Prostate gland (tissue), 2 donors: Measurements from ENCODE around the gene PHF12. TPM values are rescaled to one million over a fixed set of nuclear protein-coding genes. Genes with fewer than 3 reads are reported as not detected.

Experiments
- DNase-seq: peaks from one replicate; pipeline ENCODE4 v3.0.0-alpha.2; 2019; ENCODE audit warnings: low spot score
- H3K27ac ChIP-seq, 2 donors: fragments of 200-600 bp; sonication (generic); 2 replicates each; pipeline ENCODE4 v1.5.1; 2017 to 2019
- H3K27me3 ChIP-seq: fragments of 200-600 bp; sonication (generic); replicated peaks from 2 replicates; pipeline ENCODE4 v1.5.1; 2019; ENCODE audit not compliant: insufficient read depth
- H3K36me3 ChIP-seq, 2 donors: fragments of 200-600 bp; sonication (generic); 1 replicate in 1 of 2; 2 replicates in 1 of 2; pipeline versions ENCODE4 v1.5.1 to v1.8.1; 2017 to 2019
- H3K4me1 ChIP-seq: fragments of 200-600 bp; sonication (generic); replicated peaks from 2 replicates; pipeline ENCODE4 v1.5.1; 2019
- H3K4me3 ChIP-seq, 2 donors: fragments of 200-600 bp; sonication (generic); 2 replicates each; pipeline ENCODE4 v1.5.1; 2017 to 2019
- H3K9me3 ChIP-seq: fragments of 200-600 bp; sonication (generic); 2 replicates; pipeline ENCODE4 v1.5.1; 2017
- CTCF ChIP-seq, 4 experiments: fragments of 200-600 bp in 2 of 4; fragments of 450-650 bp in 2 of 4; sonication (generic) in 2 of 4; IDR thresholded peaks; 1 replicate in 3 of 4; 2 replicates in 1 of 4; pipeline ENCODE4 v1.5.1; 2016 to 2019; ENCODE audit warnings: antibody characterized with exemption in 4 of 4, mild to moderate bottlenecking in 2 of 4, moderate library complexity in 2 of 4
- POLR2A ChIP-seq: fragments of 450-650 bp; IDR thresholded peaks from one replicate; pipeline ENCODE4 v1.6.1; 2016; ENCODE audit warnings: antibody characterized with exemption, mild to moderate bottlenecking
- POLR2AphosphoS5 ChIP-seq: sonication (generic); formaldehyde crosslinking; IDR thresholded peaks from one replicate; pipeline ENCODE4 v1.6.1; 2017; ENCODE audit warnings: antibody characterized with exemption
- WGBS: methylation state at CpG from one replicate; pipeline ENCODE4 v1.1.5; 2018; 5-methylcytosine and 5-hydroxymethylcytosine counted together
- intact Hi-C: fragments of 100-400 bp; cut with DNase I; formaldehyde crosslinking; loops from one replicate; pipeline ENCODE4 v1.14.2; 2022
- total RNA-seq, 2 donors: library from RNA; depleted of rRNA; stranded (reverse); fragments of >200 nt; gene quantifications; one replicate each; pipeline ENCODE4 v1.1.0, GENCODE V29; 2016

PHF12 gene
- total RNA-seq, 2 donors from 2014 or later = 74.9 to 112 TPM

DNA sequence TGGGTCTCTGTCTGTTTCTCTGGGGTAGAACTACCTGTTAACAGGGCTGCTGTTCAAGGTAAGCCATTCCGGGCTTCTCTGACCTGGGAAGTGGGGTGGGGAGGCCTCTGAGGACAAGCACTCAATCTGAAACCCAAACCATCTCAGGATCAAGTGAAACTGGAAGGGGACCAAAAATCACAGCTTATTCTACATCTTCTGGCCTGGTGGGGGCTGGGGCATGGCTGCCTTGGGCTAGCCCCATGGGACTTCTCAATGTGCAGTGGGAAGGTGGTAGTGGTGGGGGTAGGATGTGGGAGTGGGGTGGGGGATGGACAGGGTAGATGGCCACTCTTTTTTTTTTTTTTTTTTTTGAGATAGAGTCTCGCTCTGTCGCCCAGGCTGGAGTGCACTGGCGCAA, 59.3 kb downstream of the PHF12 start:
- Histone ChIP-seq H3K27me3 (no peaks in the 10 kb centered on the region), H3K4me3 (no peak overlapping the region), H3K27ac (peak overlapping the region in 1 of 2 donors; percentile 17), H3K4me1 (peaks cover 4% of the 10 kb centered on the region), H3K9me3 (no peaks in the 10 kb centered on the region), H3K36me3 (no peaks in the 10 kb centered on the region)
- DNase-seq = no peak
- TF ChIP-seq POLR2AphosphoS5 (no peak), CTCF (IDR thresholded peaks at IDR 0.05) (no peak), POLR2A (no peak)
- WGBS = 89% methylated on average over 4 of the region's 4 CpGs
- intact Hi-C loops = no loop called here

- Histone ChIP-seq H3K4me1 (peaks cover 4% of the 10 kb centered on the region), H3K27me3 (no peaks in the 10 kb centered on the region), H3K27ac (no peak overlapping the region), H3K4me3 (no peak overlapping the region), H3K36me3 (no peaks in the 10 kb centered on the region), H3K9me3 (no peaks in the 10 kb centered on the region)
- no peak for DNase-seq
- no peak for TF ChIP-seq CTCF (IDR thresholded peaks at IDR 0.05)
- TF ChIP-seq POLR2AphosphoS5 = no peak
- no peak for TF ChIP-seq POLR2A
- 100% methylated on average over 1 of the region's 1 CpG for WGBS
- intact Hi-C loops = no loop called here
These were observed 60.1 kb downstream of the PHF12 start for GRCh38 chr17:28891201-28891600.

DNA sequence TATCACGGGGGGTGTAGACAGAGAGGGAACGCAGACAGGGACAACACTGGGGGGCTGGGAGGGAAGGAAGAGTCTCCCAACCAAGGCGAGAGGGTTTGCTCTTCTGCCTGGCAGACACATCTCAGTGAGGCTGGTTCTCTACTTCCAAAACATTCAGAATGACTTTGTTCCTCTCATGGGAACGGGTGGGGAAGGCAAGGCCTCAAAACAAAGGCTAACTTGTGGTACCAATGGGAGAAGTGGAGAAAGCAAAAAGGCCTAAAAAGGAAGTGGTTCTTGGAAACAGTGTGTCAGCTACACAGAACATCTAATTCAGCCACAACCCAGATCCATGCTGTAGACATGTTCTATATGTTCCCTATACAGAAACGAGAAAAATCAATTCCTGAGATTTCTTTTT, 61.3 kb downstream of the PHF12 start:
- H3K4me1 ChIP-seq = no peaks in the 10 kb centered on the region
- no peak for TF ChIP-seq CTCF (IDR thresholded peaks at IDR 0.05)
- TF ChIP-seq POLR2A = no peak
- no peak for TF ChIP-seq POLR2AphosphoS5
- intact Hi-C loops = no loop called here
- no peak overlapping the region for H3K4me3 ChIP-seq
- H3K9me3 ChIP-seq = no peaks in the 10 kb centered on the region
- DNase-seq = no peak
- 76% methylated on average over 5 of the region's 5 CpGs for WGBS
- H3K27ac ChIP-seq = no peak overlapping the region
- H3K27me3 ChIP-seq = no peaks in the 10 kb centered on the region
- no peaks in the 10 kb centered on the region for H3K36me3 ChIP-seq

DNA sequence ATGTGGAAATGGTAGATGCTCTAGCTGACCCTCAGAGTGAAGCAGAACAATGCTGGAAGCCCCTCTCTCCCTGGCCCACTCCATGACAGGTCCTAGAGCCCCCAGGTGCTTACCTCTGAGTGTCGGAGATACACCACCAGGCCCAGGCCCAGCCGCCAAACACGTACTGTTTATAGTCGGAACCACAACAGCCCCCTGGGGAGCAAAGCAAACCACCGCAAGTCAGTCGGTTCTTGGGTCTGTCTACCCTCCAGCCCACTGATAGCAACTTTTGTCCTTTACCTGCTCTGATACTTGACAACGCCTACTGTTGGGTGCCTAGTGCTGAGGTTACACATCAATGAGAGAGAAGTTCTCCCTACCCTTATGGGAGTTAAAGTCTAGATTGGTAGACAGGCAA, 62.5 kb downstream of the PHF12 start:
- no peaks in the 10 kb centered on the region for H3K9me3 ChIP-seq
- TF ChIP-seq CTCF (IDR thresholded peaks at IDR 0.05) (no peak), POLR2AphosphoS5 (no peak), POLR2A (no peak)
- intact Hi-C loops = no loop called here
- H3K27me3 ChIP-seq = no peaks in the 10 kb centered on the region
- H3K4me3 ChIP-seq = no peak overlapping the region
- DNase-seq = no peak
- no peak overlapping the region for H3K27ac ChIP-seq
- no peaks in the 10 kb centered on the region for H3K4me1 ChIP-seq
- WGBS = 77% methylated on average over 7 of the region's 7 CpGs
- peaks cover 0 to 2% of the 10 kb centered on the region in 2 donors for H3K36me3 ChIP-seq

DNA sequence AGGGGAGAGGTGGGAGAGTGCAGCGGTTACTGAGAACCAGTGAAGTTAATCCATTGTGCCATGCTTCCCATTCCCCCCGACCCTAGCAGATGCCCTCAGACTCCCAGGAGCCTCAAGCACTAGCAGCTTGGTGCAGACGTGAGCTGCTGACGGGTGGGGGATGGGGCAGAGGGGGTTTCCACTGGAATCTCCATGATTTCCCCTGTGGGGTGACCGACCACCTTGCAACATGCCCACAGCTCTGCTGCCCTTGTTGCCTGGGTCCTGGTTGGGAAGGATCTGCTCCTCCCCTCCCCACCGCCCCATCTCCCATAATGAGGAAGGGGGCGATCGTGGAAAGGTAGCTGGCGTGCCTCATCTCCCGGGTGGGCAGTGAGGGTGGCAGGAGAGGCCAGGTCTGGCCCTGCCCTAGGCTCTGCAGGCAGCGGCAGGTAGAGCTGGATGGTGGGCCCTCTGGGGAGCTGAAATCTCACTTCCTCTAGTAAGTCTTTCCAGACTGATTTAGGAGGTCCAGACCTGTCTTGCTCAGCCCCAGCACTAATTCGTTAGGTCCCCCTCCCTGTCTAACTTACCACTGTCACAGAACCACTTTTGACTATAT, 63.3 kb downstream of the PHF12 start:
- TF ChIP-seq CTCF (IDR thresholded peaks at IDR 0.05) (no peak), POLR2AphosphoS5 (no peak), POLR2A (no peak)
- intact Hi-C loops = no loop called here
- H3K4me1 ChIP-seq = no peaks in the 10 kb centered on the region
- no peaks in the 10 kb centered on the region for H3K27me3 ChIP-seq
- no peak overlapping the region for H3K4me3 ChIP-seq
- H3K27ac ChIP-seq = no peak overlapping the region
- no peak for DNase-seq
- 83% methylated on average over 12 of the region's 12 CpGs for WGBS
- peaks cover under 1 to 11% of the 10 kb centered on the region in 2 donors for H3K36me3 ChIP-seq
- H3K9me3 ChIP-seq = no peaks in the 10 kb centered on the region
